ENCODE measurements around the gene CFLAR.
"Not testable (repeated sequence)": the region's sequence is repeated elsewhere in the genome, so short reads cannot be mapped to it uniquely, and the experiment has no call there.

CFLAR gene

DNA sequence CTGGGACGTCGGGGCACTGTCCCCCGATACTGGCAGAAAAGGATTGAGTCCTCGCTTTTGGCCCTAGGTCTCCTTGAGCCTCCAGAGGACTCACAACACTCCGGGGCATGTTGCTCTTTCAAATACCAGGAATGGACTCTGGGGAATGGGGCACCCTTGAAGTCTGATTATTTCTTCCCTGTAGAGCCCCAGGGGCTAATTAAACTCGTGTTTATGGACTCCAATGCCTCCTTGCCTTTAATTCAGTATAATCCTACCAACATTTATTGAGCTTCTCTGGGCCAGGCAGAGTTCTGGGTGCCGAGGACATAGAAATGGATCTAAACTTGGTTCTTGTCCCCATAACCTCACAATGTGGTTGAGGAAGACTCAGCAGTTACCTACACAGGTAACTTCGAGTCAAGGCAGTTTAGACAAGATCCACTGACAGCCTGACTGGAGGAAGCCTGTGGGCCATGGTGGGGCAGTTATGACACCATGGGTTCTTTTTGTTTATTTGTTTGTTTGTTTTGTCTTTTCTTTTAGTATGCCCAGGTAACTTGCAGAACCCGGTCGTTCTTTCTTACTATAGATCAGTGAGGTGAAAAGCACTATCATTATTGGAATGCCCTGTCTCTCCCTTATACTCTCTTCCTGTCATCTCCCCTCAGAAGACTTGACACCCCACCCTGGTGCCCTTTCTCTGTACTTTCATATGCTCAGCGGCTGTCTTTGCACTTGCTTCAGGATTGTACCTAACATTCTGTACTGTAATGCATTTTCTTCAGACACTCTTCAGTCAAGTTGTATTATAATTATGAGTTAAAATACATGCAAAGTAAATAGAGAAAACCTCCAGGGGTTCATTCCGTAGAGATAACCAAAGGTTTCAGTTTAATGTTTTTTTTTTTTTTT lies 3.2 kb downstream of the CFLAR start:
- DNase-seq, result peak; percentile 54

DNA sequence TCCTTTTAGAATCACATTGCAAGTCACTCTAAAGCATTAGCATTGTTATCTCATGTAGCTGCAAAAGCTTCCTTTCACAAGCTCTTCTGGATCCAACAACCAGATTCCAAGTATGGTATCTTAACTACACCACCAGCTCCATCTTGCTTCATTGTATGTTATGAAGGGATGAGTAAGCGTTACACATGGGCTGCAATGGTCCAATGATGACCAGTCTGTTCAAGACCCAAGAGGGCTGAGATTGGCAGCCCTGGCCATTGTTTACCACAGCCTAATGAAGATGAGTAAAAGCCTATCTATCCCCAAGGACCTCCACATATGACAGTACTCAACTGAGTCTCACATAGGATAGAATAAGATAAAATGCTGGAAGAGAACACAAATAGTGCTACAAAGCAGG lies 6.3 kb downstream of the CFLAR start:
- peak; percentile 17 for DNase-seq

DNA sequence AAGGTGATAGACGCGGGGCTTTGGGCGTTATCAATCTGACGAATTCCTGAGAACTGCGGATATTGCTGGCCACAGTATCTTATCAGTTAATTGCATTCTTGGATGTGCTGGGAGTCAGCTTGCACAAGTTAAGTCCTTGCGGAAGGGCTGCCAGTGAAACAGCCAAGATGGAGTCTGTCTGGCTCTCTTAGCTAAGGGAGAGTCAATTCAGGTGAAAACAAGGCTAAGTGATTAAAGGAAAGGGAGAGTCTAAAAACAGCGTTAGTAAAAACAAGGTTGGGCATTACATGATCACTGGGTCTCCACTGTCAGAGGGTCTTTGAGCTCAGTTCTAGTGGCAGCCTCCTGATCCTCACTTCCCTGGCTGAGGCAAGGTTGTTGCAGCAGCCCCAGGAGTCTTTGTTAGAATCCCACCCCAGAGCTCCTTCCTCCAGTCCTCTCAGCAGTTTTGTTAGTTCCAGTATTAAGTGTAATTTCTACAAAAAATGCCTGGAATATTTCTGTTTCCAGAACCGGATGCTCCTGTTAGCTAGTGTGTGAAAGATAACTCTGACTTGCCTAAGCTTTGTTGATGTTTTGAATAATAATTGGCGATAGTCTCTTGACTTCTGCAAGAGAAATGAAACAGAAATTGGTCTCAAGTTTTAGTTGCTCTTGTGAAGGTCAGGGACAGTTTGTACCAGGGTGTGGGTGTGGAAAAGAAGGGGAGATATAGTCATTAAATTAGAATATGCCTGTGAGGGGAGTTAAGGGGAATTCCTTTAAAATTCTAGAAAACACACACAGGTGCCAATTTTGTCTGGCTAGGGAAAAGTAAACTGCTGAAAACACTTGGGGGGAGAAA lies 10.6 kb downstream of the CFLAR start:
- peak; percentile 59 for DNase-seq

DNA sequence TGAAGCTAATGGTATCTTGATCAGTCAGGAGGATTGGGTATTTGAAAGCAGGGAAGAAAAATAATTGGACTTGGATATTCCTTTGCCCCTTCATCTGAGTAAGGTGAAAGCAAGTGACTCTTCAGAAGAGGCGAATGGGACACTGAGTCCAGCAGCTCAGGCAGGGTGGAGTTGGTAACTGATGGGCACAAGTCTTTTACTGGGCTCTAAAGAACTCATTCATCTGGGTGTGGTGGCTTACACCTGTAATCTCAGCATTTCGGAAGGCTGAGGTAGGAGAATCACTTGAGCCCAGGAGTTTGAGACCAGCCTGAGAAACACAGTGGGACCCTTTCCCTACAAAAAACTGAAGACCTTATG lies 11.2 kb downstream of the CFLAR start:
- no peak for DNase-seq

DNA sequence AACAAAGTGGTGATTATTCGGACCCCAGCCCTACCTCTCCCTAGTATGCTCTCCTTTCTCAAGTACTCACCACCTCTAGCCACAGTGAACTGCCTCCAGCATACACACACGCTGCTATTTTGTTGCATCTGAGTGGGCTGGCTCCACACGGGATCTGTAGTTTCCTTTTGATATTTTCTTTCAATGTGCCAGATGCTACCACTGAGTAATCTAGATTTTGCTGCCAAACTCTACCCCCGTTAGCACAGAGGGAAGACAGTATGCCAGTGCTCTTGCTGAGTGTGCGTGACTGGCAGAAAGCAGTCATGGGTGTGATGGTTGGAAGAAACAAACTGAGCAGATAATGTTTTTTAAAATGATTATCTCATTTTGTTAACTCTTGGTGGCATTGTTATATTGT lies 11.6 kb downstream of the CFLAR start:
- DNase-seq, result peak; percentile 53

DNA sequence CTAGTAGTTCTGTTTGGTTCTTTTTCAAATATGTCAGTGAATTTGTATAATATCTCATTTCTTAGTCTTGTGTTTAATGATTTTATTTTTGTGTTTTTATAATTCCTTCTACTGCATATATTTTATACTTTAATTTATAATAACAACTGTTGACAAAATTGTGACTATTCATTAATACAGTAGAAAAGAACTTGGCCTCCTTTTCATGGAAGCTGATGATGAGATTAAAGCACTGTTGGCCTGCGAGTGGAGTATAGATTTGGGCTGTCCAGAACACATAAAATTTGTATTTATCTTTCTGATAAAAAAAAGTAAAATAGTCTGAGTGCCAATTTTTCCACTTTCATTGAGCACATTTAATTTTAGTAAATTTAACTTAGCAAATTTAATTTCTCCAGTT lies 12.1 kb downstream of the CFLAR start:
- no peak for DNase-seq

DNA sequence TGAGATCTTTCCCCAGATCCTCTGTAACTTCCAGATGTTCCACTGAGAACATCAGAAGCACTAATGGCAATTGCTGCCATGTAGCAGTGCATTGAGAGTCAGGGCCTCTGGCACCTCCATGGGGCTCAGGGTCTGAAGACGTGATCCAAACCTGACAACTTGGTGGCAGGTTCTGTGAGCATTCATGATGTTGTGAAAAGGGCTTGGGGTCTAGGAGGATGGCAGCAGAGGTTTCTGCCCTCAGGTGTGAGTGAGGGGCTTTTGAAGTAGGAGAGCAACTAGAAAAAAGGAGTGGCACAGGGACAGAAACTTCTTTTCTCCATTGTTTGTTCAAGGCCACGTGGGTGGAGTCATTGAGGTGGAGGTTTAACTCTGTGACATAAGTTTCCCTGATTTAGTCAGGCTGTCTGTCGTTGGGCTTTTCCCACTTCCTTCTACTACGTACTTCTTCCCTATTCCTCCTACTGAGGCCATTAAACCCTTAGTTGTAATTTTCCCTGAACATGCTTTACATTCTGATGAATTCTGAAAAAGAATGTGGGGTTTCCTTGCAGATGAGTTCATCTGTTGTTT lies 13.1 kb downstream of the CFLAR start:
- peak; percentile 52 for DNase-seq

DNA sequence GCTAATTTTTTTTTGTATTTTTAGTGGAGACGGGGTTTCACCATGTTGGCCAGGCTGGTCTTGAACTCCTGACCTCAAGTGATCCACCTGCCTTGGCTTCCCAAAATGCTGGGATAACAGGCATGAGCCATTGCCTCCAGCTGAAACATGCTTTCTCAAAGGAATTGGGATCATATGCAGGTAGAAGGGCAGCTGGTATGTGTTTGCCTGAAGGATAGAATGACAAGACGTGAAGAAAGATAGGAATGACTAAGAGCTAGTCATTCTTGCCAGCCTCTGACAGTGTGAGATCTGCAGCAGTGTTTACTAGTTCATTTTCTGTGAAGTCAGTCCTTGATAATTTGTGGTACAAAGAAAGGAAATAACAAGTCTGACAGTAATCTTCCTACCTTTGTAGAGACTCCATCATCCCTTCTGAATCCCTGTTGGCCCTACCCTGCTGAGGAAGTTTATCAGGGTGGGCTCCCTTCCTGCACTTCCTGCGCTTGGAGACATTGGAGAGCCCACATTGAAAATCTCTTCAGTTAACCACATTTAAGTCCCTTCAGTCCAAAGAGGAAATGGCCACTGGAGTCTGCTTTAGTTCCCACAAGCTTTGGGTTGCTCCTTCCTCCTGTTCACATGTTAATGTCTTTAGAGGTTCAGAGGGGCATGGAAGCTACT lies 14.7 kb downstream of the CFLAR start:
- DNase-seq, result peak; percentile 73

DNA sequence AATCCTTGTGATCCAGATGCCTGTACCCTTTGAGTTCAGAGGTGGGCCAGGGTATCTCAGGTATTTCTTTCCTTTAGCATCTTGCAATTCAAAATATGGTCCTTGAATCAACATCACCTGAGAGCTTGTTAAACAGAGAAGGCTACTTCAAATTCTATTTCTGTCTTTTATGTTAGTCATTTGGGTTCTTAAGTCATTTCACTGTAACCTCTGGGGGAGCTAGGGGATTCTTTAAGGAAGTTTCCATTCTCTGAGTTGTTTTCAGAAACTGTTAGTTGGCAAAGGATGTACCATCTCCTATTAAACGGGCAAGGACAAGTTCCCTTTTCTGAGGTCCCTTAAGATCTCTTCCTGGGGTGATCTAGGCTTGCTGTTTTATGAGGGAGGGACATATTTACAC lies 16.6 kb downstream of the CFLAR start:
- peak; percentile 25 for DNase-seq

DNA sequence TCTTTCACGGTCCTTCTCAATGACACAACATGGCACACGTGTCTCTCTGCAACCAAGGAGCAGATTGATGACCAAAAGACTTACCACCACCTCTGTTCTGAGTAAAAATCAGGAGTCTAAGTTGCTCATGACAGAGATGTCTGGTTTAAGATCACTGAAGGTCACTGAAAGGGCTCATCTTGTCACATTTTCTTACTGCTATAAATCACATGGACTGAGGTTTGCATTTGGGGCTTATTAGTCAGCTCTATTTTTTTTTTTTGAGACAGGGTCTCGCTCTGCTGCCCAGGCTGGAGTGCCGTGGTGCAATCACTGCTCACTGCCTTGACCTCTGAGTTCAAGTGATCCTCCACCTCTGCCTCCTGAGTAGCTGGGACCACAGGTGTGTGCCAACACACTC lies 19.4 kb downstream of the CFLAR start:
- DNase-seq, result no peak

DNA sequence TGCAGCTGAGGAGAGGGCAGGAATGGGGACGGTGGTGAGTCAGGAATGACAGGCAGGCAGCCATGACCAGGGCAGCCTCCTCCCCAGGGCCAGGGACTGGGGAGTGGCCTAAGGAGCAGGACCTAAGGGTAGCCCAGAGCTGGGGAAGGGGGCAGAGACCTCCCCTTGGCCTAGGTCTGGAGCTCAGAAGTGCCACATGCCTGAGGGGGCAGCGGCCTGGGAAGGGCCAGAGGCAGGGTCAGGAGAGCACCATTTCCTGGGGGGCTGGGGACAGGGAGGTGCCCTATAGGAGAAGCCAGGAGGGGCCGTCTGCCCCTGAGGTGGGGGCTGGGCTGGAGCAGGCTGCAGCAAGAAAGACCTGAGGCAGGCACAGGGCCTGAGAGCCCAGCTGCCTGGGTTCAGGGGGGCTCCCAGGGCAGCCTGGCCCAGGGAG lies 20.9 kb downstream of the CFLAR start:
- DNase-seq, result no peak

DNA sequence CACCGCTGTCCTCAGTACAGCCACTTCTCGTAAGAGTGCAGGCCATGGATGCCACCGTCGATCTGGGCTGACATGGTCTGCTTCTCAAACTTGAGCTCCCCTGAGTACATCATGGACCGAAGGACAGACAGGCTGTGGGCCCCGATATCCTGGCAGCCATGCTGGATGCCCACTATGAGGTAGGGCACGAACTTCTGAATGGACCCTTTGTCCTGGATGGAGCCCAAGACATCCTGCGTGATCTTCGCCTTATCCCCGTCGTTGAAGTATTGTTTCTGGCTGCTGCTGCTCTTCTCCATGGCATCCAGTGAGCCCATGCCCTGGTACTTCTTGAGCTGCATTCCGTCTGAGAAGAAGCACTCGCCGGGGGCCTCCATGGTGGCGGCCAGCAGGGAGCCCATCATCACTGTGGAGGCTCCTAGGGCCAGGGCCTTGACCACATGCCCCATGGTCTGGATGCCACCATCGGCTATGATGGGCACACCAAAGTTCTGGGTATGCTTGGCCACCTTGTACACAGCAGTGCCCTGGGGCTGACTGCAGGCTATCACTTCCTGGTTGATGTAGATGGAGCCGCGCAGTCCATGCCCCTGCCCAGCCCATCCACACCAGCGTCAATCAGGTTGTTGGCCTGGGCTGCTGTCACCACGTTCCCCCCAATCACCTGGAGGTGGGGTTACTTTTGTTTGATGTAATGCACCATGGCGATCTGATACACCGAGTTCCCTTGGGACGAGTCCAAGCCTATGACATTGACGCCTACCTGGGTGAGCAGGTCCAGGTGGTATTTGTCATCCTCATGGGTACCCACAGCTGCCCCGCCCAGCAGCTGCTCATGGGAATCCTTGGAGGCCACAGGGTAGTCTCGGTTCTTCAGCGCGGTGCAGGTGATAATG lies 21.8 kb downstream of the CFLAR start:
- DNase-seq, result no peak

DNA sequence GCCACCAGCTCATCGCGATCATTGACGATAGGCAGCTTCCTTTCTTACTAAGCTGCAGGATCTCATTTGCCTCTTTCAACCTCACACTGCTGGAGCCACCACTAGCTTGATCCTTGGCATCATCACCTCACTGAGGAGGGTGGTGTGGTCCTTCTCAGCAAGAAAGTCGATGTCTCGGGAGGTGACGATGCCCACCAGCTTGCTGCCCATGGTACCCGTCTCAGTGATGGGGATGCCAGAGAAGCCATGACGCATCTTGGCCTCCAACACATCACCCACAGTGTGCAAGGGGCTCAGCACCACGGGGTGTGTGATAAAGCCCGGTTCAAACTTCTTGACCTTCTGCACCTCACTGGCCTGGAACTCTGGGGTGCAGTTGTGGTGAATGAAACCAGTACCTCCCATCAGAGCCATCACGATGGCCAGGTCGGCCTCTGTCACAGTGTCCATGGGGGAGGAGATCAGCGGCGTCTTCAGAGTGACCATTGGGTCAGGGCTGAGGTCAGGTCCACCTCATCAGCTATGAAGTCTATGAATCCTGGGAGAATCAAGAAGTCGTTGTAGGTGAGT lies 22.5 kb downstream of the CFLAR start:
- DNase-seq, result no peak

DNA sequence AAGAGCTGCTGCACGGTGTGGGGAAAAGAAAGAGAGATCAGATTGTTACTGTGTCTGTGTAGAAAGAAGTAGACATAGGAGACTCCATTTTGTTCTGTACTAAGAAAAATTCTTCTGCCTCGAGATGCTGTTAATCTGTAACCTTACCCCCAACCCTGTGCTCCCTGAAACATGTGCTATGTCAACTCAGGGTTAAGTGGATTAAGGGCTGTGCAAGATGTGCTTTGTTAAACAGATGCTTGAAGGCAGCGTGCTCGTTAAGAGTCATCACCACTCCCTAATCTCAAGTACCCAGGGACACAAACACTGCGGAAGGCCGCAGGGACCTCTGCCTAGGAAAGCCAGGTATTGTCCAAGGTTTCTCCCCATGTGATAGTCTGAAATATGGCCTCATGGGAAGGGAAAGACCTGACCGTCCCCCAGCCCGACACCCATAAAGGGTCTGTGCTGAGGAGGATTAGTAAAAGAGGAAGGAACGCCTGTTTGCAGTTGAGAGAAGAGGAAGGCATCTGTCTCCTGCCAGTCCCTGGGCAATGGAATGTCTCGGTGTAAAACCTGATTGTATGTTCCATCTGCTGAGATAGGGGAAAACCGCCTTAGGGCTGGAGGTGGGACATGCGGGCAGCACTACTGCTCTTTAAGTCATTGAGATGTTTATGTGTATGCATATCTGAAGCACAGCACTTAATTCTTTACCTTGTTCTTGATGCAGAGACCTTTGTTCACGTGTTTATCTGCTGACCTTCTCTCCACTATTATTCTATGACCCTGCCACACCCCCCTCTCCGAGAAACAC lies 23.2 kb downstream of the CFLAR start:
- DNase-seq, result not testable (repeated sequence)

DNA sequence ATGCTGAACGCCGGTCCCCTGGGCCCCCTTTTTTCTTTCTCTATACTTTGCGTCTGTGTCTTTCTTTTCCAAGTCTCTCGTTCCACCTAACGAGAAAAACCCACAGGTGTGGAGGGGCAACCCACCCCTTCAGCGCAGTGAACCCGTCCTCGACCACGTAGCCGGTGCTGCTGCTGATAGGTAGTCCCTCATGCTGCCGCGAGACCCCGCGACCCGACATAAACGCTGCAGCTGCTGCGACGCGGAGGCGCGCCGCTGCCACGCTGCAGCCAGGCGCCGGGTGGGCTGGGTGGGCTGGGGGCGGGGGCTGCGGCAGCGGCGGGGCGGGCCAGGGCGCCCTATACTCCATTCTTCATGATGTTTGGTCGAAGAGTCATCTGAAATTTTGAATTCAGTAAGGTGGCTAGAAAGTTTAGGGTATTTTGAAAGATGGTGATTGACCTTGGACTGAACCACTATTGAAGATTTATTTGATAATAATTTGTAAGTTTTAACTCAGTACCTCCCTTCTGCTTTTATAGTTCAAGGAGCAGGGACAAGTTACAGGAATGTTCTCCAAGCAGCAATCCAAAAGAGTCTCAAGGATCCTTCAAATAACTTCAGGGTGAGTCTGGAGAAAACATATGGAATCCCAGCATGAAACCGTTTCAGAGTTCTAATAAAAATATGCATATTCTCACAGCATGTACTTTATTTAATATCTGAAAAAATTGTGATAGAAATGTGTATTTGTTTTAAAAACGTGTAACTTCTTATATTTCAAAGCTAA lies 24.1 kb downstream of the CFLAR start:
- DNase-seq, result no peak

DNA sequence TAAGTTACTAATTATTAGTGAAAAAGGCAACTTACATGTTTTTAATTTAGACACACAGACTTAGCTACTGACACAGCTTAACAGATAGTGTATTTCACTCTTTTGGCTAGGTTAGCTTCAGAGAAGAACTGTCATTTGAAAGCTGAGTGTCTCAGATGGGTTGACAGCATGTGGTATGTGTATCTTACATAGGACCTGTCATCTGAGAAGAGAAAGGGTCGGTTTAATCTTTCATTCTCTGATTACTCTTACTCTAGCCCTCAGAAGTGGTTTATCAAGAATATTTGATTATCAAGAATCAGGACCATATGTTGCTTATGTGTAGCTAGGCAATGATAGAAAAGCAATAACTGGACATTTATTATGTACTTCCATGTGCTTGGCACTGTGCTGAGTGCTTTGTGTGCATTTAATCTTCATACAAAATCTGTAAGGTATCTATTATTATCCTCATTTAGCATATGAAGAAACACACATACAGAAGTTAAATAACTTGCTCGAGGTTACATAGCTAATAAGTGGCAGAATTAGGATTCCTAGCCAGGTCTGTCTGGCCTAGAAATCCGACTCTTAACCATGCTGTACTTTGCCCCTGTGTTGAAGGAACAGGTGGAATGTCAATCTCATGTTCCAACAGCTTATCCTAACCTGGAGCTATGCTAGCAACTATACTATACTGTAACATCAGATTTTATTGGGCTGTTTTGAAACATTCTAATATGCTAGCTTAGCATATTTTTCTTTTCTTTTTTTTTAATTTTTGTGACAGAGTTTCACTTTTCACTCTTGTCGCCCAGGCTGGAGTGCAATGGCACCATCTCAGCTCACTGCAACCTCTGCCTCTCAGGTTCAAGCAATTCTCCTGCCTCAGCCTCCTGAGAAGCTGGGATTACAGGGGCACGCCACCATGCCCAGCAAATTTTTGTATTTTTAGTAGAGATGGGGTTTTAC lies 28.4 kb downstream of the CFLAR start:
- no peak for DNase-seq

DNA sequence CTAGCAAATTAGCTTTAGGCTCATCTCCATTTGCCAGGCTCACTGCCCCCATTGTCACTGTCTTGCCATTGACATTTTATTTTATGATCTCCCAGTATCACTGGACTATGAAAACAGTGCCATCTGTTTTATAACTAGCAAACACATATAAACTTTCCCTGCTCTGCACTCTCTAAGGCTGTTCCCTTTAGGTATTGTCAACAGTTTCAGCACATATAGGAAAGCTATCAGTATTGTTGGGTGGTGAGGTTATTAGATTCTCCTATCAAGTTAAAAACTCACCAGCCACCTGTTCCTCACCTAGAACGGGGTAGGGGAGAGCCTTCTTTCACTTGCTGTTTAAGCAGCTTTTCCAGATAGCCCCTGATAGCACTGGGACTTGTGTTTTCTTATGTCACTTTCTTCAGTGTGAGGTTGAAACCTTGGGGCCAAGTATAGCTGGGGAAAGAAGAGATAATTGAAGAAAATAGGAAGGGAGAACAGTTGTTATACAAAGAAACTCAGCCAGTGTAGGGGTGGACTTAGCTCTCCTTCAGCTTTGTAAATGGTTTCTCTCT lies 32.5 kb downstream of the CFLAR start:
- no peak for DNase-seq

DNA sequence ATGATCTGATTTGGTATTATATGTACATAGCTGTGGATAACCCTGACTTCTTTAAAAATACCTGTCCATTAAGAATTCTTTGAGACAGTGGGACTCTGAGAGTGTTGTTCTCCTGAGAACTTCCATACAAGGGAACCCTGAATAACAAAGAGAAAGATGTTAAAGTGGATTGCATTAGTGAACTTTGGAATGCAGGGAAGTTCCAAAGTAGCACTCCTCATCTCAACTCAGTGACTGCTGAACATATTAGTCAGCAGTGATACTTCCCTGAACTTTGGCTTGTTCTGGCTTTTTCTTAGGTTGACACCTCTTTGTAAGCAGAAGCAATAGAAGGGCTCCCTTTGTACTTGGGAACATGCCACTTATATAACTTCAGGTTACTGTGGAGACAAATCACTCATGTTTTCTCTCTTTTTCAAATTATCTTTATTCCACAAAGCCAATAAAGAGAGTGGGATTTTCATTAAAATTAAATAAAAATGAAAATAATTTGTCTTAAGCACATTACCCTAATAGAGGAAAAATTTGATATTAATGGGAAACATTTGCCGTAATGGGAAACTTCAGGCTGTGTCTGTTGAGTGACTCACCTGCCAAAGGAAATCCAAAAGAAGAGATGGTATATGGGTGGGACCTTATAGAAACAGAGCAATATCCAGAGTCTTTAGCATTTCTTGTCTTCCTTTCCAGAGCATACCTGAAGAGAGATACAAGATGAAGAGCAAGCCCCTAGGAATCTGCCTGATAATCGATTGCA lies 33.3 kb downstream of the CFLAR start:
- DNase-seq, result no peak
